Thoracic aorta (tissue), 2 donors: ENCODE results near the gene SOCS4. TPM values are rescaled to one million over a fixed set of nuclear protein-coding genes. Genes with fewer than 3 reads are reported as not detected.

Source experiments
- ATAC-seq: fragments of 150-250 bp; one replicate; pipeline ENCODE4 v1.8.0; 2017; ENCODE audit warnings: low read depth; ENCODE audit not compliant: insufficient number of reproducible peaks, low FRiP score
- DNase-seq: peaks from one replicate; pipeline ENCODE4 v3.0.0-alpha.2; 2020; ENCODE audit warnings: low spot score
- H3K27ac ChIP-seq, 2 donors: fragments of 200-600 bp; sonication (generic); 1 replicate in 1 of 2; 2 replicates in 1 of 2; pipeline ENCODE4 v1.5.1; 2016; ENCODE audit warnings: mild to moderate bottlenecking in 2 of 2, moderate library complexity in 2 of 2
- H3K27me3 ChIP-seq: fragments of 200-600 bp; sonication (generic); replicated peaks from 2 replicates; pipeline ENCODE4 v1.6.0; 2016; ENCODE audit warnings: mild to moderate bottlenecking; ENCODE audit not compliant: insufficient read depth
- H3K36me3 ChIP-seq: fragments of 200-600 bp; sonication (generic); one replicate; pipeline ENCODE4 v1.5.1; 2016
- H3K4me1 ChIP-seq, 2 donors: fragments of 200-600 bp; sonication (generic); 1 replicate in 1 of 2; 2 replicates in 1 of 2; pipeline versions ENCODE4 v1.5.1 to v1.6.0; 2016; ENCODE audit warnings: low read depth in 2 of 2, mild to moderate bottlenecking in 1 of 2; ENCODE audit not compliant: control insufficient read depth in 1 of 2
- H3K4me3 ChIP-seq: fragments of 200-600 bp; sonication (generic); 2 replicates; pipeline ENCODE4 v1.5.1; 2016; ENCODE audit warnings: mild to moderate bottlenecking
- H3K9me3 ChIP-seq: fragments of 200-600 bp; sonication (generic); 2 replicates; pipeline ENCODE4 v1.5.1; 2016
- total RNA-seq, 2 donors: library from RNA; depleted of rRNA; stranded (reverse); fragments of >200 nt; gene quantifications; one replicate each; pipeline versions ENCODE4 v1.1.0 to v1.2.3, GENCODE V29; 2016
- TF ChIP-seq, protein P1 (sequence below): fragments of 200-600 bp; sonication (generic); IDR thresholded peaks from one replicate; pipeline ENCODE4 v1.5.1; 2019; ENCODE audit warnings: antibody characterized with exemption

SOCS4 gene
- total RNA-seq, 2 donors from 2014 or later = 18.3 to 31.0 TPM

DNA sequence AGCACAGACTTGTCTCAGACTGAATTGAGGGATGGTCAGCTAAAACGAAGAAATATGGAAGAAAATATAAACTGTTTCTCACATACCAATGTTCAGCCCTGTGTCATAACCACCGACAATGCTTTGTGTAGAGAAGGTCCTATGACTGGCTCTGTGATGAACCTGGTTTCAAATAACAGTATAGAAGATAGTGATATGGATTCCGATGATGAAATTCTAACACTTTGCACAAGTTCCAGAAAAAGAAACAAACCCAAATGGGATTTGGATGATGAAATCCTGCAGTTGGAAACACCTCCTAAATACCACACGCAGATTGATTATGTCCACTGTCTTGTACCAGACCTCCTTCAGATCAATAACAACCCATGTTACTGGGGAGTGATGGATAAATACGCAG, 16.5 kb downstream of the SOCS4 start:
- peaks cover 11% of the 10 kb centered on the region for H3K36me3 ChIP-seq
- DNase-seq (no peak), ATAC-seq (no peak)
- H3K27me3 ChIP-seq = no peaks in the 10 kb centered on the region
- H3K27ac ChIP-seq = no peak overlapping the region
- H3K4me1 ChIP-seq = no peaks in the 10 kb centered on the region
- no peak overlapping the region for H3K4me3 ChIP-seq
- TF ChIP-seq, protein P1, sequence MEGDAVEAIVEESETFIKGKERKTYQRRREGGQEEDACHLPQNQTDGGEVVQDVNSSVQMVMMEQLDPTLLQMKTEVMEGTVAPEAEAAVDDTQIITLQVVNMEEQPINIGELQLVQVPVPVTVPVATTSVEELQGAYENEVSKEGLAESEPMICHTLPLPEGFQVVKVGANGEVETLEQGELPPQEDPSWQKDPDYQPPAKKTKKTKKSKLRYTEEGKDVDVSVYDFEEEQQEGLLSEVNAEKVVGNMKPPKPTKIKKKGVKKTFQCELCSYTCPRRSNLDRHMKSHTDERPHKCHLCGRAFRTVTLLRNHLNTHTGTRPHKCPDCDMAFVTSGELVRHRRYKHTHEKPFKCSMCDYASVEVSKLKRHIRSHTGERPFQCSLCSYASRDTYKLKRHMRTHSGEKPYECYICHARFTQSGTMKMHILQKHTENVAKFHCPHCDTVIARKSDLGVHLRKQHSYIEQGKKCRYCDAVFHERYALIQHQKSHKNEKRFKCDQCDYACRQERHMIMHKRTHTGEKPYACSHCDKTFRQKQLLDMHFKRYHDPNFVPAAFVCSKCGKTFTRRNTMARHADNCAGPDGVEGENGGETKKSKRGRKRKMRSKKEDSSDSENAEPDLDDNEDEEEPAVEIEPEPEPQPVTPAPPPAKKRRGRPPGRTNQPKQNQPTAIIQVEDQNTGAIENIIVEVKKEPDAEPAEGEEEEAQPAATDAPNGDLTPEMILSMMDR = no peak
- H3K9me3 ChIP-seq = no peaks in the 10 kb centered on the region

DNA sequence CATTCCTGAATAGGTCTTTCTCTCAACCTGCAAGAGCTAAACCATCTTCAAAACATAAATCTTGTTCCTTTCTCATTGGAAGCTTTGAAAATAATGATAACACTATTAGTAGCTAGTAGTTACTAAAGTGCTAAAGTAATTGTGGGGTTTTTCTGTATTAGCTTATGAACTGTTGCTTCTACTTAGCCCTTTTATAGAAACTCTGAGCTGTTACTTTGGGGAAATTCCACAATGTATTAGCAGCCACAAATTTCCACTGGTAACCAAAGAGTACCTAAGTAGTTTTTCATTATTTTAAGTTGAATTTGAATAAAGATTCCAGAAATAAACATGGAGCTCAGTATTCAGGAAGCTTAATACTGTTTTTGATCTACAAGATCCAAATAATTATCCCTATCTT, 18.1 kb downstream of the SOCS4 start:
- Histone ChIP-seq H3K36me3 (peaks cover 11% of the 10 kb centered on the region), H3K27me3 (no peaks in the 10 kb centered on the region), H3K9me3 (no peaks in the 10 kb centered on the region), H3K4me1 (no peaks in the 10 kb centered on the region), H3K27ac (no peak overlapping the region), H3K4me3 (no peak overlapping the region)
- DNase-seq (no peak), ATAC-seq (no peak)
- TF ChIP-seq, protein P1 = no peak

- Histone ChIP-seq H3K27ac (no peak overlapping the region), H3K4me1 (peaks cover 5 to 8% of the 10 kb centered on the region in 2 donors), H3K9me3 (no peaks in the 10 kb centered on the region), H3K27me3 (no peaks in the 10 kb centered on the region), H3K36me3 (peaks cover 11% of the 10 kb centered on the region), H3K4me3 (no peak overlapping the region)
- TF ChIP-seq, protein P1 = no peak
- DNase-seq (no peak), ATAC-seq (no peak)
Observed at GRCh38 chr14:55047301-55048053, 20.4 kb downstream of the SOCS4 start.

GRCh38 chr14:55048900-55049436, 21.9 kb downstream of the SOCS4 start:
- Histone ChIP-seq H3K27ac (no peak overlapping the region), H3K4me1 (peaks cover 18 to 23% of the 10 kb centered on the region in 2 donors), H3K36me3 (peaks cover 2% of the 10 kb centered on the region), H3K9me3 (no peaks in the 10 kb centered on the region), H3K4me3 (no peak overlapping the region), H3K27me3 (no peaks in the 10 kb centered on the region)
- ATAC-seq = no peak
- no peak for DNase-seq
- TF ChIP-seq, protein P1 = no peak

DNA sequence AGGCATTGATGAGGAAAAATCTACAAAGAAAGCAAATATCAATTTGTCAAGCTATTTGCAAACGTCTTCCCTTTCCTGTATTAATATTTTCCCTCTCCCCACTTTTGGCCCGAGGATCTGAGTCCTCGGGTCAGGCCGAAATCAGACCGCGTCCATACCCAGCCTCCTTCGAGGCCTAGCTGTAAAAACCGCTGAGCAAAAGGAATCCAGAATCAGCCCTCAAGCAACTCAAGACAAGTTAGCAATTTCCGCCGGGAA, 24.1 kb downstream of the SOCS4 start:
- Histone ChIP-seq H3K4me3 (peak overlapping the region; percentile 100), H3K36me3 (no peaks in the 10 kb centered on the region), H3K4me1 (peaks cover 29 to 42% of the 10 kb centered on the region in 2 donors), H3K9me3 (no peaks in the 10 kb centered on the region), H3K27ac (peak overlapping the region; percentile 100), H3K27me3 (no peaks in the 10 kb centered on the region)
- ATAC-seq (no peak), DNase-seq (no peak)
- TF ChIP-seq, protein P1 = no peak
